AG09309 (cell line): ENCODE measurements around the gene BCCIP.

Experiments
- DNase-seq: peaks from one replicate; pipeline ENCODE4 v3.0.0-alpha.2; 2010; ENCODE audit warnings: low read depth
- H3K4me3 ChIP-seq: 2 replicates; pipeline ENCODE4 v1.5.1; 2011; ENCODE audit warnings: mild to moderate bottlenecking, low read depth, low read length, moderate library complexity; ENCODE audit not compliant: control insufficient read depth
- TF ChIP-seq, protein P1 (sequence below): IDR thresholded peaks from 2 replicates; pipeline ENCODE4 v1.5.1; 2011; ENCODE audit warnings: mild to moderate bottlenecking, low read depth, low read length, inconsistent platforms; ENCODE audit not compliant: insufficient read depth, control insufficient read depth; ENCODE audit errors: missing control alignments

BCCIP gene

DNA sequence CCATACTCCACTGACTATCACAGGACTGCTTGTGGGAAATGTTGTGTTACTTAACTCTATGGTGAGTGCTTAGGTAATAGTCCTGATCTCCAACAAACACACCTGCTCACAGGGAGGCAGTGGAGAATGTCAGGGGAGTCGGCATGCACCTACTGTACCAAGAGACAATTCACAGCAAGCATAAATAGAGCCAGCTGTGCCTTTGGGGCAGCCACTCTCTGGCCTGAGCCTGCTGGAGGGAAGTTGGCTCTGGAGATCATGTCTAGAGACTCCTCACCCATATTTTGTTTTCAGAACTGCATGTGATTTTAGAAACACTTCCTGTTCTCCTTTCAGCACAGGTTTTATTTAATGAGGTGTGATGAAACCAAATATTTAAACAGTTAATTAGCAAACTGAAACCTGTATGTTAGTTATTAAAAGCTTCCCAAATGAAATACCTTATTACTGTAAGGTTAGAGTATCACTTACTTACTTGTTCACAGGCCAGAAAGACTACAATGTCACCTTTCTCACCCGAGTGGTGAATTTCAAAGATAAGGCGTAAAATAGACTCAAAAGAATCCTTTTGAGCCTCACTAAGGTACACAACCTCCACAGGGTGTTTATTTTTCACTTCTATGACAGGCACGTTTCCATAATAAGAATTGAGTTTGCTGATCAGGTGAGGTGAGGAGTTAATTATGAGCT lies 35.9 kb downstream of the BCCIP start:
- DNase-seq: no peak
- no peak overlapping the region for H3K4me3 ChIP-seq
- TF ChIP-seq, protein P1, sequence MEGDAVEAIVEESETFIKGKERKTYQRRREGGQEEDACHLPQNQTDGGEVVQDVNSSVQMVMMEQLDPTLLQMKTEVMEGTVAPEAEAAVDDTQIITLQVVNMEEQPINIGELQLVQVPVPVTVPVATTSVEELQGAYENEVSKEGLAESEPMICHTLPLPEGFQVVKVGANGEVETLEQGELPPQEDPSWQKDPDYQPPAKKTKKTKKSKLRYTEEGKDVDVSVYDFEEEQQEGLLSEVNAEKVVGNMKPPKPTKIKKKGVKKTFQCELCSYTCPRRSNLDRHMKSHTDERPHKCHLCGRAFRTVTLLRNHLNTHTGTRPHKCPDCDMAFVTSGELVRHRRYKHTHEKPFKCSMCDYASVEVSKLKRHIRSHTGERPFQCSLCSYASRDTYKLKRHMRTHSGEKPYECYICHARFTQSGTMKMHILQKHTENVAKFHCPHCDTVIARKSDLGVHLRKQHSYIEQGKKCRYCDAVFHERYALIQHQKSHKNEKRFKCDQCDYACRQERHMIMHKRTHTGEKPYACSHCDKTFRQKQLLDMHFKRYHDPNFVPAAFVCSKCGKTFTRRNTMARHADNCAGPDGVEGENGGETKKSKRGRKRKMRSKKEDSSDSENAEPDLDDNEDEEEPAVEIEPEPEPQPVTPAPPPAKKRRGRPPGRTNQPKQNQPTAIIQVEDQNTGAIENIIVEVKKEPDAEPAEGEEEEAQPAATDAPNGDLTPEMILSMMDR: no peak

DNA sequence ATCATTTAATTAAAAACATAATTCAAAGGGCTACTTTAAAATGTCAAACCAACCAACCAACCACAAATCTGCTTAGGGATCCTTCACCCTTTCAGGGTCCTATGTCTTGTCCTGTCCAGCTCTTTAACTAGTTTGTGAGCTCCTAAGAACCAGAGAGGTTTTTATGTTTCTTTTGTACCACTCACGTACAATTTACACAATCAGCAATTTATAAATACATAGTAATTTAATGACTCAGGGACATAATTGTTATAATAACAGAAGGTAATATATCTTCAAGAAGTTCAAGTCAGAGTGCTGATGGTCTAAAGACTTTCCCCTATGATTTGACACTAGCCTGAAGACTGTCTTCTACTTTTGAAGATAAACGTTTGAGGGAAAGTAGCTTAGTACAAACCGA lies 41.8 kb downstream of the BCCIP start:
- no peak overlapping the region for H3K4me3 ChIP-seq
- TF ChIP-seq, protein P1: no peak
- no peak for DNase-seq

DNA sequence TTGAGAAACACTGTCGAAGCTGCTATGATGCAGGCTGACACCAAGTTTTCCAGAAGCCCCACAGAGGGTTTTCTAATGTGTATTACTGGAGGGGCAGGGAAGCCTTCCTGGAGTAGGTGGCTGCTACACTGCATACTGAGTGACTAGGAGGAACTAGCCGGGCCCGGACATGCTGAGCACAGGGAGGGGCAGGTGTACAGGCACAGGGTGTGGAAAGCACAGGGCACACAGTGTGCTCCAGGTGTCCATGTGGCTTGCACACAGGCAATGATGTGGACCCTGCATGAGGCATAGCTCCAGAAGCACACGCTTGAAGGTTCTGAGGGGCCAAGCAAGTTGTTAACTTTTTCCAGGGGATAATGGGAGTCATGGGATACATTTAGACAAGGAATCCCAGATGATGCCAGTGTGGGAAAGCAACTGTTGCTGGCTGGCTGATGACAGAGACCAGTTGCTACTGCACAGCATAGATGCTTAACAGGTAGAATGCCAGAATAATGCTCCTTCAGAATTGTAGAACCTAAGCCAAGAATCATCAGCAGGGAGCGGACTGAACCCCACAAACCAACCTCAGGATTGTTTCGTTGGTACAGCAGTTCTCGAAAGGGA lies 43.2 kb downstream of the BCCIP start:
- no peak for DNase-seq
- H3K4me3 ChIP-seq: no peak overlapping the region
- TF ChIP-seq, protein P1: no peak

DNA sequence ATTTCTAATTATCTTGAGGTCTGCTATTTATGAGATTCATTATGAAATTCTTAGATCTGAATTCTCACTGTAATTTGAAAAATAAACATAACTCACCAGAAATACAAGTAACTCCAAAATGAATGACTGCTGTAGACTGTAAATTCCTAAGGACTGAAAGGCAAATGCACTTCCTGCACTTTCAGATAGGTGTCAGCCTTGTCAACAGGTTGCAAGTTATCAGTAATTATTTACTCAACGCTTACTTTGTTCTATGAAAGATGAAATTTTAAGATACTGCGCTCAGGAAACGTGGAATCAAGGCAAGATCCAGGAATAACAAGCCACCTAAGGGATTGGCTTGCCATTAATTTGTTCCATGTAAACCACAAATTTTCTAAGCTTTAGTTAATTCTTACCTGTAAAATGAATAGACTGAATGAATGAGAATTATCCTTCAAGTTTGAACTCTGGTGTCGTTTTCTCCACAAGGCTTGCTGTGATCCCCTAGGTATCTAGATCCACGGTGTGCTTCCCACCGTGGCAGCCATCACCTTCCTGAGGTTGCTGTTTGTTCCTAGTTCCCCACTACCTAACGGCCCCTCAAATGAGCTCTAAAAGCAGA lies 45.1 kb downstream of the BCCIP start:
- DNase-seq: peak; percentile 13
- H3K4me3 ChIP-seq: no peak overlapping the region
- TF ChIP-seq, protein P1: peak; percentile 80

DNA sequence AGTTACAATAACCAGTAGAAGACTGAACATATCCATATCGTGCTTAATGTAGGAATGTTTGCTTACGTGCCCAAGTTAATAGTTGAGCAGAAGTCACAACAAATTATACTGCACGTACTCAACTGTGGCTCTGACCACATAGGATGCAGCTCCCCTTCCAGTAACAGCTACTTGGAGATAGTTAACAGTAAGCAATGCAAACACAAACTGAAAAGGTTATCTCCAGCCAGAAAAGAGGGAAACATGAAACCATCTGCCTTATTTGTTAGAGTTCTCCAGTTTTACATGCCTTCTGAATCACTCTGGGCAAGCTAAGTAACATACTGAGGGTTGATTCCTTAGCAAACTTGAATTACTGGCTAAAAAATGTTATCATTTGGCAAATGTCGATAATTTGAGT lies 48.0 kb downstream of the BCCIP start:
- H3K4me3 ChIP-seq: no peak overlapping the region
- DNase-seq: no peak
- TF ChIP-seq, protein P1: no peak

DNA sequence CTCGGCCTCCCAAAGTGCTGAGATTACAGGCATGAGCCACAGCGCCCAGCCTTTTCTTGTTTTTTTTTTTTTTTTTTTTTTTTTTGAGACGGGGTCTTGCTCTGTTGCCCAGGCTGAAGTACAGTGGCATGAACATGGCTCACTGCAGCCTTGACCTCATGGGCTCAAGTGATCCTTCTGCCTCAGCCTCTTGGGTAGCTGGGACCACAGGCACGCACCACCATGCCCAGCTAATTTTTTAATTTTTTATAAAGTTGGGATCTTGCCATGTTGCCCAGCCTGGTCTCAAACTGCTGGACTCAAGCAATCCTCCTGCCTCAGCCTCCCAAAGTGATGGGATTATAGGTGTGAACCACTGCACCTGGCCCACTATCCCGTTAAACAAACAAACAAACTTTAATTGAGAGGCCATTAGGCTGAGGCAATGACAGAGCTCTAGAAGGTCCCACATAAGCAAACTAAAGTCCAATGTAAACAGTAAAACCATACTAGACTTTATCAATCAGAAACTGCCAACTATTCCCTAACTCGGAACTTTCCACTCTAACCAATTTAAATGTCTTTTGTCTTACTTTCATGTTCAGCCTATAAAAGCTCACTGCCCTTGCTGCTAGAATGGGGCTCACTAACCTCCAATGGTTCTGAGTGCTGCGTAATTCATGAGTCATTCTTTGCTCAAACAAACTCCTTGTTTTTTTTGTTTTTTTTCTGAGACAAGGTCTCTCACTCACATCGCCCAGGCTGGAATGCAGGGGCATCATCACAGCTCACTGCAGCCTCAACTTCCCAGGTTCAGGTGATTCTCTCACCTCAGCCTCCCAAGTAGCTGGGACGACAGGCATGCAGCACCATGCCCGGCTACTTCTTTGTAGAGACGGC lies 55.9 kb downstream of the BCCIP start:
- H3K4me3 ChIP-seq: no peak overlapping the region
- DNase-seq: peak; percentile 64
- TF ChIP-seq, protein P1: no peak
